ENCODE results near the gene APRT.

Gene APRT

DNA sequence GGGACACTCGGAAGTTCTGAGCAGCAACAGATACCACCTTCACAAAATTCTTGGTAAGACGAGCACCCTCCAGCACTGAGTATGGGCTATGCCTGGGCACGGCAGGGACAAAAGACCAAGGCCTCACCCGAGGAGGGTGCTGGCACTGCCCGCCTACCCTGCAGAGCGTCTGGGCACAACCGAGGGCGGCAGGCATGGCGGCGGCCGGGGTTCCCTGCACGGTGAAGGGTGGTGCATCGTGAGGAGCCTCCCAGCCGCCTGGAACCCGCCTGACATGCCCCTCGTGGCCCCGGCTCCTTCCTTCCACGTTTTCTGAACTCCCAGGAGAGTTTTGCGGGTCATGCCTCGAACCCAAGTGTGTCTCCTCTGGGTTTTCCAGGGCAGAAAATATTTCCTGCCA is 26.1 kb upstream of the APRT start:
- TF ChIP-seq GATA2 (IDR thresholded peaks at IDR 0.05; ENCODE audit: low read depth, low read length) = no peak
- no peak for TF ChIP-seq GATA3 (IDR thresholded peaks at IDR 0.05; ENCODE audit: low read depth, low read length)

GRCh38 chr16:88836791-88837190 is 25.1 kb upstream of the APRT start:
- TF ChIP-seq GATA2 (IDR thresholded peaks at IDR 0.05; ENCODE audit: low read depth, low read length) = no peak
- TF ChIP-seq GATA3 (IDR thresholded peaks at IDR 0.05; ENCODE audit: low read depth, low read length) = no peak

DNA sequence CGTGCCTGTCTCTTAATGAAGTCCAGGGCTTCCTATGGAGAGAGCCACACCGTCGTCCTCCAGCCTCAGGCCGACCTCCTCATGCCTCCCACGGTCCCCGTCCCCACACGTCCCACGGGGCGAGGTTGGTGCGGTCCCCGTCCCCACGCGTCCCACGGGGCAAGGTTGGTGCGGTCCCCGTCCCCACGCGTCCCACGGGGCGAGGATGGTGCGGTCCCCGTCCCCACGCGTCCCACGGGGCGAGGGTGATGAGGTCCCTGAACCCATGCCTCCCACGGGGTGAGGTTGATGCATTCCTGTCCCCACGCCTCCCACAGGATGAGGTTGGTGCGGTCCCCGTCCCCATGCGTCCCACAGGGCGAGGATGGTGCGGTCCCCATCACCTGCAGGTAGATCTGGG is 24.1 kb upstream of the APRT start:
- TF ChIP-seq GATA2 (IDR thresholded peaks at IDR 0.05; ENCODE audit: low read depth, low read length) (no peak), GATA3 (IDR thresholded peaks at IDR 0.05; ENCODE audit: low read depth, low read length) (no peak)

- no peak for TF ChIP-seq GATA3 (IDR thresholded peaks at IDR 0.05; ENCODE audit: low read depth, low read length)
- TF ChIP-seq GATA2 (IDR thresholded peaks at IDR 0.05; ENCODE audit: low read depth, low read length) = no peak
Measured at GRCh38 chr16:88835383-88835782, 23.7 kb upstream of the APRT start.

GRCh38 chr16:88834670-88835069 is 22.9 kb upstream of the APRT start:
- no peak for TF ChIP-seq GATA2 (IDR thresholded peaks at IDR 0.05; ENCODE audit: low read depth, low read length)
- no peak for TF ChIP-seq GATA3 (IDR thresholded peaks at IDR 0.05; ENCODE audit: low read depth, low read length)

GRCh38 chr16:88833086-88833485 is 21.4 kb upstream of the APRT start:
- no peak for TF ChIP-seq GATA2 (IDR thresholded peaks at IDR 0.05; ENCODE audit: low read depth, low read length)
- TF ChIP-seq GATA3 (IDR thresholded peaks at IDR 0.05; ENCODE audit: low read depth, low read length) = no peak

DNA sequence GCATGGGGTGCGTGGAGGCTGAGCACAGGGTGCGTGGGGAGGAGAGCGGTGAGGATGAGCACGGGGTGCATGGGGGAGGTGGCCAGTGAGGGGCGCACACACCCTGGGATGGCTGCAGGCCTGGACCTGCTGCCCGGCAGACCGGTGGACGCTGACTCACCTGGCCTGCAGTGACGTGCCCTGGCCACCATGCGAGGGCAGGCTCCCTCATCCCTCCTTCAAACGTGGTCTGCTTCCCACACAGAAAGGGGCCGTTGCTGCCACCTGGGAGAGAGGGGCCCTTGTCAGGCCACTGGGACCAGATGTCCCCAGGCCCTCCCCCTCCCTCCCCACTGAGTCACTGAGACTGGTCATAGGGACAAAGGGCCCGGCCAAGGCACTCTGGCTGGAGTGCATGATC is 20.1 kb upstream of the APRT start:
- no peak for TF ChIP-seq GATA2 (IDR thresholded peaks at IDR 0.05; ENCODE audit: low read depth, low read length)
- TF ChIP-seq GATA3 (IDR thresholded peaks at IDR 0.05; ENCODE audit: low read depth, low read length) = no peak

- TF ChIP-seq GATA2 (IDR thresholded peaks at IDR 0.05; ENCODE audit: low read depth, low read length) (no peak), GATA3 (IDR thresholded peaks at IDR 0.05; ENCODE audit: low read depth, low read length) (no peak)
Measured at GRCh38 chr16:88830783-88831182, 19.1 kb upstream of the APRT start.

DNA sequence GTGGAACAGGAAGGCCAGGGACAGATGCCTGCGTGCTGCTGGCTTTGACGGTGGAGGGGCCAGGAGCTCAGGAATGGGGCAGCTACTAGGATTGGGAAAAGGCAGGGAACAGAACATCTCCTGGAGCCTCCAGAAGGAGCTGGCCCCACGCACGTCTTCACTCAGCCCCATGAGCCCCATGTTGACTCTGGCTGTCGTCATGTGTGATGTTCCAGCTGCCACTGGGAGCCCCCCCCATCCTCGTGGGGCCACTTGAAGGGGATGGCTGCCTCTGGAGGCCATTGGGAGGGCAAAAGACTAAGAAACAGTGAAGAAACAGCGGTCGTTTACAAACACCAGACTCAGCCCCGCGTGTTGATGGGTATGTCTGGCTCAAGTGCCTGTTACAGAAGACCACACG is 18.5 kb upstream of the APRT start:
- TF ChIP-seq GATA3 (IDR thresholded peaks at IDR 0.05; ENCODE audit: low read depth, low read length) (no peak), GATA2 (IDR thresholded peaks at IDR 0.05; ENCODE audit: low read depth, low read length) (no peak)

DNA sequence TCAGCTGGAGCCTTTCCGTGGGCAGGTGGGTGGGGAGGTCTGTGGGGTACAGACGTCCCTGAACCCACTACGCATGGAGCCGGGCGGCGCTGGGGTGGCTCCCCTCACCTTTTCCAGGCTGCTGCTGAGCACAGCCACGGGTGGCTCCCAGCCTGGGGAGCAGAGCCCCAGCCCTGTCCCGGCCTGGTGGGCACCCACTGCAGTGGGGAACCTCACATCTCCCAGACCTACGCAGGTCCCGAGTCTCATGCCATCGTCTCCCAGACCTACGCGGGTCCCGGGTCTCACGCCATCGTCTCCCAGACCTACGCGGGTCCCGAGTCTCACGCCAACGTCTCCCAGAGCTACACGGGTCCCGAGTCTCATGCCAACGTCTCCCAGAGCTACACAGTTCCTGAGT is 17.0 kb upstream of the APRT start:
- TF ChIP-seq GATA3 (IDR thresholded peaks at IDR 0.05; ENCODE audit: low read depth, low read length) (no peak), GATA2 (IDR thresholded peaks at IDR 0.05; ENCODE audit: low read depth, low read length) (no peak)

DNA sequence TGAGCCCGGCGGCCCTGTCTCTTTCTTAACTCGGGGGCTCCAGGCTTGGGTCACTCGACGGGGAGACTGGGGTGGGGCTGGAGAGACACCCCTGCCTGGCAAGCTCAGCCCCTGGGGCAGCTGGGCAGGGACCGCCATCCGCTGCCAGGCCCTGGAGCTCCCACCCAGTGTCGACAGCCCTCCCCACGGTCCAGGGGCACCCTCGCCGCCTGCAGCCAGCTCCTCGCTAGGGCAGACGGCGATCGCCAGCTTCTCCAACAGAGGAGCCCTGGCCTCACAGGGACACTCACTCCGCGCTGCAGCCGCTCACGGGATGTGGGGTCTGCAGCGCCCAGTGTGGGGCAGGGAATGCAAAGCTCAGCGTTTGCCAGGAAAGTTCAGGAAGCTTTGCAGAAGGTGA is 16.0 kb upstream of the APRT start:
- TF ChIP-seq GATA2 (IDR thresholded peaks at IDR 0.05; ENCODE audit: low read depth, low read length) (no peak), GATA3 (IDR thresholded peaks at IDR 0.05; ENCODE audit: low read depth, low read length) (no peak)

- no peak for TF ChIP-seq GATA3 (IDR thresholded peaks at IDR 0.05; ENCODE audit: low read depth, low read length)
- TF ChIP-seq GATA2 (IDR thresholded peaks at IDR 0.05; ENCODE audit: low read depth, low read length) = no peak
Measured at GRCh38 chr16:88826070-88826840, 14.5 kb upstream of the APRT start.

- TF ChIP-seq GATA2 (IDR thresholded peaks at IDR 0.05; ENCODE audit: low read depth, low read length) = no peak
- no peak for TF ChIP-seq GATA3 (IDR thresholded peaks at IDR 0.05; ENCODE audit: low read depth, low read length)
Measured at GRCh38 chr16:88825146-88825545, 13.4 kb upstream of the APRT start.

DNA sequence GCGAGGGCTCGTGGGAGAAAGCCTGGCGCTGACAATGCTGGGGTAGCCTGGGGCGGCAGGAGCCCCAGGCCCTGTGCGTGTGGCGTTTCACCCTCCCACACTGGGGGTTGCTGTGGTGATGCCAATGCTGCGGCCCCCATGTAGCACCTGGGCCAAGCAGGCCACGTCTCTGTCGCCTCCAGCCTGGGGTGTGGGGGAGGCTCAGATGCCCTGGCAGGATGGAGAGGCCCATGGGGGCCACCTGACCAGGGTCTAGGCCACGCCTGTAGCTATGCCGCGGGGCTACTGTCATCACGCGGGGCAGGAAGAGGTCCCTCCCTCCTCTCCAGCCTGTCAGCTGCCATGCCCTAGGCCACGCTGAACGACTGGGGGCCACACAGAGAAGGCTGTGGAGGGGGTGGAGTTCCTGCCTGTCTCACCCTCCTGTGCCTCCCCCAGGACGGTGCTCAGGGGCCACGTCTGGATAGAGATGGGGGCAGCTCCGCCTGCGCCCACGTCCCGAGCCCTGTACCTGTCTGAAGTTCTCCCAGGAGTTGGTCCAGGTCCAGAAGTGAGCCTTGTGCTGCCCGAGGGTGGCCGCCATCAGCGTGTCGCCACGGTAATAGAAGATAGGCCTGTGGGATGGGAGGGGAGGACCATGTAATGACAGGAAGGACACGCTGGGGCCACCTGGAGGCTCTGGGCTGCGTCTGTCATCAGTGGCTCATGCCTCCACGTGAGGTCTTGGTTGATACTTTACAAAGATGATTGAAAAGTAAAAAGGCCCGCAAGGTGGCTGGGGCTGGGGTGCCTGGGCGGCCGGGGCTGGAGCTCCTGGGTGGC is 12.7 kb upstream of the APRT start:
- TF ChIP-seq GATA3 (IDR thresholded peaks at IDR 0.05; ENCODE audit: low read depth, low read length) (no peak), GATA2 (IDR thresholded peaks at IDR 0.05; ENCODE audit: low read depth, low read length) (no peak)

Measured in SH-SY5Y (cell line).